NOMO-1 treated with DMSO at 0.1 percent for 48 hours (cell line): ENCODE results near the gene CENPT.
"Not testable (repeated sequence)": the region's sequence is repeated elsewhere in the genome, so short reads cannot be mapped to it uniquely, and the experiment has no call there.

Experiments
- DNase-seq: peaks from one replicate; lab custom pipeline; 2025; ENCODE audit not compliant: unreplicated experiment; lab: John Stamatoyannopoulos, UW

The CENPT gene

DNA sequence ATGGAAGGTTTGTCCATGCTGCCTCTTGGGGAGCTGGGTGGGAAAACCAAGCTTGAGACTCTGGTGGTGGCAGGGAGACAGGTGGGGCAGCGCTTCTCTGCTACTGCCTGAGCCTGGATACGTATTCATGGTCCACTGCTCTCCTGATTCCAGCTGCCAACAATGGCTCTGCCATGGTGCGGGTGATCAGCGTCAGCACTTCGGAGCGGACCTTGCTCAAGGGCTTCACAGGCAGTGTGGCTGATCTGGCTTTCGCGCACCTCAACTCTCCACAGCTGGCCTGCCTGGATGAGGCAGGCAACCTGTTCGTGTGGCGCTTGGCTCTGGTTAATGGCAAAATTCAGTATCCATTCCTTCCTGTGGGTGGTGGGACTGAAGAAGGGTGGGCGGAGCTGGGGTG, 29.6 kb upstream of the CENPT start:
- DNase-seq: no peak

DNA sequence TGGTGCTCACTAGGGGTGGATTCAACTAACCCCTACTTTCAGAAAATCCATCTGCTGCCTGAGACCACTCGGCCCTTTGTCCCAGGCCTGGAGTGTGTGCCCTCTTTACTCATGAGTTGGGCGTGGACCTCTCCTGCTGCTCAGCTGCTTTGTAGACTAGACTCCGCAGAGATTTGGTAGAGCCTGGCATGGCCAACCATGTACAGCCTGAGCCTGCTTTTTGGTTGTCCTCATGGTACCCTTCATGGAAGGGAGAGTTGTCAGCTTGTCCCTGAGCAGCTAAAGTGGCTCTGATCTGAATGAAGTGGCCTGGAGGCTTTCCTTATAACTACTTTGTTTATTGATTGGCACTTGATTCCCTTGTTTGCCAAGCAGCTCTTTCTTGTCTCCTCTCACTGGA, 26.9 kb upstream of the CENPT start:
- DNase-seq: no peak

DNA sequence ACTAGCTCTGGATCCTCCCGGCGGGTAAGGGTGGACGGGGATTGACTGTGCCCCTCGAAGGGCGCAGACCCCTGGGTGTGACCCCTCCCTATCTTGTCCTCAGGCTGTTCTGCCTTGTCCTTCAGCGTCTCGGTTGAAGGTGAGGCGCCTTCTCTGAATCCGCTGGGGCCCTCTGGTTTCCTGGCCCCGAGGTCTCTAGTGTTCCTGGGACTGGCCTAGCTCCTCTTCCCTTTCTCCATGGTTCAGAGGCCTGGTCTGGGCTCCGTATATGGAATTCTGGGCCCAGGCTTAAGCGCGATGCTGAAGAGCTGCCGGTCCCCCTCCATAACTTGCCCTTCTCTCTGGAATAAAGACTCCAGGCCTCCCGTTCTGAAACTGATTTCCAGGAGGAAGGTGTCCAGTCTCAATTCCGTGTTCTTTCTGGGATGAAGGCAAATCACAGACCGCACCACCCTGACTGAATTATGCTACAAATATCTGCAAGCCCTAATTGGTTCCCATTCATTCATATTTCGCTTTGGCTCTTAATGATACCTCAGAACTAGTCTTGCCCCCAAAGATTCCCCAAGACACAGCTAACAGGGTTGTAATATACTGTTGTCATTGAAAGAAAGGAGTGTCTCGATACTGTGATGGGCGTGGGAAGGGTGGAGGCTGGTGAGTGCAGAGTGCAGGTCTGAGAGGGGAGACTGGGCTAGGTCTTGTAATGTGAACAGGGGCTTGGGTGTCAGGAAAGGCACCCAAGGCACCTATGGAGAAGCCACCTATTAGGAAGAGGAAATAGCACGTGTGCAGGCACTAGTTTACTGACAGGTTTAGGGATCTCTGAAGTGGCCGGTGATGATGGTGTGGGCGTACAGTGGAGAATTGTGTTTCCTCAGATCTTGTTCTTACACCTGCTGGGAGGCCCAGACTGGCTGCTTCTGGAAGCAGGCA, 26.2 kb upstream of the CENPT start:
- no peak for DNase-seq

DNA sequence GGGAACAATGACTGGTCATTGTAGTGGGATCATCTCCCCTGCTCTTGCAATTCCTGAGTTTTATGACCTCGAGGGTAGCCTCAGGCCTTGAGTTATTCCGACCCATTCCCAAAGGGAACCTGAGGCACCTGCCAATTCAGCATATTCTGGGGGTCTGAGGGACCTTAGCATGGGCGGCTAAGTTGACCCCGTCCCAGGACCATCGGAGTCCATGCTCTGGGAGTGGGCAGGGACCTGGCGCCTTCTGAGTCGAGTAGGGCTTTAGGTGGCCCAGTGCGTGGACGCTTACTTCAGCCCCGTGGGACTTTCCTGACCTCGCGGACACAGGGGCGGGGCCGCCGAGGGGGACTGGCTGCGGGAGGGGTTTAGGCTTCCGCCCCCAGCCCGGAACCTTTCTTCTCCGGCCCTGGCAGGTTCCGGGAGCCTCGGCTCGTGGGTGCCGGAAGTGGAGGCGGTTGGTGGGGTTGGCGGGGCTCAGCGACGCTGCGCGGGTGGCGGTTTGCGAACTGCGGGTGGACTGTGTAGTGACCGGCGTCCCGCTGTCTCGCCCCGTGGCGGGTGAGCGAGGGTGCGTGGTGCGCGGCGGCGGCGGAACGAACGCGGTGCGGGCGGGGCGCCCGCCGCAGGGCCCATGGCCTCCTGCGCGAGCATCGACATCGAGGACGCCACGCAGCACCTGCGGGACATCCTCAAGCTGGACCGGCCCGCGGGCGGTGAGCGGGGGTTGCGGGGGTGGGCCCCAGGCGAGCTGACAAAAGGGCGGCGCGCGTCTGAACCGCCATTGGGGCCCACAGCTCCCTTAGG, 25.3 kb upstream of the CENPT start, which contains the start of gene EDC4:
EDC4 (plus strand) TSS at position 422 of the 804 bp plus-strand sequence; CDS start at position 632, 210 bp downstream.
- DNase-seq: peak; percentile 65

DNA sequence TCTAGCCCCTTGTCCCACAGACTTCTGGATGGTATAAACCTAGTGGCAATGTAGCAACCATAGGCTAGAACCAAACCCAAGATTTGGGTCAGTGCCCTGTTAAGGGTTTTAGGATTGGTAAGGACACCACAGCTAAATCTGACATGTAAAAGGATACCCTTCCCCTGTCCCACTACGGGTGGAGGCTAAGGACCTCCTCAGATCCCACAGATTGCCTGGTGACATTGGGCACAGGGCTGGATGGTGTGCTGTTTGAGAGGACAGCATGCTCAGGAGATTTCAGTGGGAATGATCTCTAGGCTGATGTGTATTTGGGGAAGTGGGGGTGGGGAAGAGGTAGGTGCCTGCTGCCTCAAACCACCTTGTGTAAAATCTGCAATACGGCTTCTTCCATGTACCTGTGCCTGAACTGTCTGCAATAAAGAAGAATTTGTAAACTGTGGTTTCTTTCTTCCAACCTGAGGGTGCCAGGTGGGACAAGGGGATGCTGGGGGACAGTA, 24.7 kb upstream of the CENPT start:
- no peak for DNase-seq

DNA sequence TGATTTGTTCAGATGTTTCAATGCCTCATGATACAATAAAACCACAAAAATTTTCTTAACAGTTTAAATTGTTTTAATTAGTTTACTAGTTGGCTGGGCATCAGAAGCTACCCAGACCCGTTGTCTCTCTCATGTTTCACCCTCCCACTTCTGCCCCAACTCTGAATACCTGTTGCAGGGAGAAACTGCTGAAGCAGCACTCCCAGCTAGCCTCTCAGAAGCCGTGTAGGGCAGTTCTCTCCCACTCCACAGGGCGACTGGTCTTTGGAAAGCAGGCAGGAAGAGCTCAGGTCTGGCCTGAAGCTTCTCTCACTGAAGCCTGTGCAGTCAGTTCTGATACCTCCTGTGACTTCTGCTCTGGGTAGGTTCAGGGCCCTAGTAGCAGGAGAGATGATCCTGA, 23.8 kb upstream of the CENPT start:
- no peak for DNase-seq

DNA sequence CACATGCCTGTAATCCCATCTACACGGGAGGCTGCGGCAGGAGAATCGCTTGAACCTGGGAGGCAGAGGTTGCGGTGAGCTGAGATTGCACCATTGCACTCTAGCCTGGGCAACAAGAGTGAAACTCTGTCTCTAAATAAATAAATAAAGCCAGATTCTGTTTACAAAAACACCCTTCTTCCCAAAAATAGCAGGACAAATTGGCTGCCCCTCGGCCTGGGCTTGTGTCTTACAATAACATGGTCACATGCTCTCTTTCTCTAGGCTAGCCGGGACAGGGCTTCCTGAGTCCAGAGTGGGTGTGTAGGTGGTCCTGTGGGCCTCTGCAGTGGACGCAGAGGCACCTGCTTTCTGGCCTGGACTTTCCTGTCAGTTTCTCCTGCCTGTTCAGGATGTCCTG, 22.2 kb upstream of the CENPT start:
- DNase-seq: no peak

DNA sequence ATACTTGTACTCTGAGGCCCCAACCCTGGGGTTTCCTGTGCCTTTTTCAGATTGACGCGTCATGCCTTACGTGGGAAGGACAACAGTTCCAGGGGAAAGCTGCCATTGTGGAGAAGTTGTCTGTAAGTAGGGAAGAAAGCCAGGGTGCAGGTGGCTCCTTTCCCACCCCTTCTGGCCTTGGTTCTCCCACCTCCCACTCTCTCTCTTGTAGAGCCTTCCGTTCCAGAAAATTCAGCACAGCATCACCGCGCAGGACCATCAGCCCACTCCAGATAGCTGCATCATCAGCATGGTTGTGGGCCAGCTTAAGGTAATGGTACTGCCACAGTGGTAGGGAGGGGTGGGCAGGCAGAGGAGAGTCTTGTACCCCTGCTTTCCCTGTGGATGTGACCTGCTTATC, 20.8 kb upstream of the CENPT start:
- no peak for DNase-seq

DNA sequence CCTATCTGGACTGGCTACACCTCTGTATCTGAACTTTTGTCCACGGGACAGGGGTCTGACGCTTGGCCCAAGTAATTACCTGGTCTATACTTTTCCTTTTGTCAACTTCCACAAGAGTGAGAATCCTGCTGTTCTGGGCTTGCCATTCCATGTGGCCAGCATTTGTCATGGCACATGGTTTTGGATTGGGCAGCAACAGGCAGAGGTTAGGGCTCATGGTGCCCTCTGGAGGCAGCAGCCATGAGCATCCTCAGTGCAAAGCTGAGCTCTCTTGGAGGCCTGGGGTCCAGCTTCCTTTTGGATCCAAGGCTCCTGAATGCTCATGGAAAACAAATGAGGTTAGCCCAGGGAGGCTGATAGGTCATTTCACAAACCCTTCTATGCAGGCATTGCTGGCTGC, 17.8 kb upstream of the CENPT start:
- peak; percentile 17 for DNase-seq

DNA sequence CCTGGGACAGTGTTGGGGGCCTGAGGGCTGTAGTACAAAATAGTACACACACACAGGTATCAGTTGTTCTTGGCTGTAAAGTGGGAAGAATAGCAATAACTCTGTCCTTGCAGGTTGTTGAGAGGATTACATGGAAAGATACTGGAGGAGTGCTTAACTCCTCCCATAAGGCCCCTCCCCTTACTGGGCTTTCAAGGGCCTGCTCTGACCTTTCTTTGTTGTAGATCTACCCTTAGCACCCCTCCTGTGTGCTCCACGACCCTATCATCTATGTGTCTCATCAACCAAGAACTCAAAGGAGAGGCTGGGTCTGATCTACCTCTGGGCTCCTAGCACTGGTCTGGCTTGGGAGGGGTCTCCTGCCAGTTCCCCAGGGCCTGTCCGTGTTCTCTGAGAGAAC, 17.1 kb upstream of the CENPT start:
- no peak for DNase-seq

DNA sequence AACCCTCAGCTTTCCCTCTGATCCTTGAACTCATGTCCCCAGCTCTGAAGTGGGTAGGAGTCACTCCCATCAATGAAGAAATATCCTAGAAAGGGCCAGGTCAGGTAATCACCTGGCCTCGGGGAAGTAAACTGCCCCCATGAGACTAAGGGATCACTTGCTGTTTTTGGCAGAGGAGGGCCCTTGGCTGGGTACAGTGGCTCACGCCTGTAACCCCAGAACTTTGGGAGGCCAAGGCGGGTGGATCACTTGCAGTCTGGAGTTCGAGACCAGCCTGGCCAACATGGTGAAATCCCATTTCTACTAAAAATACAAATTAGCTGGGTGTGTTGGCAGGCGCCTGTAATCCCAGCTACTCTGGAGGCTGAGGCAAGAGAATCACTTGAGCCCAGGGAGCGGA, 16.6 kb upstream of the CENPT start:
- DNase-seq: not testable (repeated sequence)

DNA sequence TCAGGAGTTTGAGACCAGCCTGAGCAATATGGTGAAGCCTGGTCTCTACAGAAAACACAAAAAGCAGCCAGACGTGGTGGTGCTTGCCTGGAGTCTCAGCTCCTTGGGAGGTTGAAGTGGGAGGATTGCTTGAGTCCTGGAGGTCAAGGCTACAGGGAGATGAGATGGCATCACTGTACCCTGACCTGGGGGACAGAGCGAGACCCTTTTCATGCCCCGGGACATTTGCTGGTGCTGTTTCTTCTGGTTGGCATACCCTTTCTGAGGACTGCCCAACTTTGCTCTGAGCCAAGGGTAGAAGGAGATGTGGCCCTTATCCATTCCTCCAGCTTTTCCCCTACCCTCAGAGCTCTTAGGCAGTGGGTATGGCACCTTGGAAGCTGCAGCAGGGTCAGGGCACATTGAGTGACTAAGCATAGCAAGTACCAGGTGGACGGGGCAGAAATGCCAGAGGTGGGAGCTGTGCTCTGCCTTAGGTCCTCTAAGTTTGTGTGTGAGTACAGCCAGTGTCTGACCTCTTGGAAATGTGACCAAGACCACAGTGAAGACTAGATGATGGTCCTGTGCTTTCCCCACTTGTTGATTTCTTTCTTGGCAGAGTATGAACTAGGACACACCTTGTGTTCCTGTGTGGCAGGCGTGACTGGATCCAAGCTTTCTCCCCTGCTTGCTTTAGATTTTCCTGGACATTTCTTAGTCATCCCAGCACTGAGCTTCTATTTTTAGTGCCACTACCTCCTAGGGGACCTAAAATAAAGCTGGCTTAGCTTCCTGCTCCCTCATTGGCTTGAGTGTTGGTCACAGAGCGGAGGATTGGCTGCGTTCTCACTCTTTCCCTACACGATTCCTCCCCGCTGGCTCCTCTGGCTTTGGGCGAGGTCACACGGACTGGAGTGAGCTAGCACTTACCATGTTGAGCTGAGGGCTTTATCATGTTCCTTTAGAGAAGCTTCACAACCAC, 15.4 kb upstream of the CENPT start:
- DNase-seq: no peak

DNA sequence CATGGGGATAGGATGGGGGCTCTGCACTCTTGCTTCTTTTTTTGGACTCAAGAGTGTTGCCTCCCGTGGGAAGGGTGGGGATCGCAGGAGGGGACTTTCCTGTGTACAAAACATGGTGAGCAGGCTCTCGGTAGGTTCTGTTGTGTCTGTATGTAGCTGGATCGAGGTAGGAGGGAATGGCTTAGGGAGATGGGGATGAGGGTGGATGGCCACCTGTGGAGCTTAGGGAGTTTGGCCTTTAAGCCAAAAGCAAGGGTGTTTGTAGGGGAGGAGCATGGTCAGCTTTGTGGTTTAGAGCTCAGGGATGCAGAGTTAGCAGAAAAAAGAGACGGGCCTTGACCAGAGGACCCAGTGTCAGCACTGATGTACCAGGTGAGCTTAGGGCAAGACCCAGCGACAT, 14.4 kb upstream of the CENPT start:
- no peak for DNase-seq

DNA sequence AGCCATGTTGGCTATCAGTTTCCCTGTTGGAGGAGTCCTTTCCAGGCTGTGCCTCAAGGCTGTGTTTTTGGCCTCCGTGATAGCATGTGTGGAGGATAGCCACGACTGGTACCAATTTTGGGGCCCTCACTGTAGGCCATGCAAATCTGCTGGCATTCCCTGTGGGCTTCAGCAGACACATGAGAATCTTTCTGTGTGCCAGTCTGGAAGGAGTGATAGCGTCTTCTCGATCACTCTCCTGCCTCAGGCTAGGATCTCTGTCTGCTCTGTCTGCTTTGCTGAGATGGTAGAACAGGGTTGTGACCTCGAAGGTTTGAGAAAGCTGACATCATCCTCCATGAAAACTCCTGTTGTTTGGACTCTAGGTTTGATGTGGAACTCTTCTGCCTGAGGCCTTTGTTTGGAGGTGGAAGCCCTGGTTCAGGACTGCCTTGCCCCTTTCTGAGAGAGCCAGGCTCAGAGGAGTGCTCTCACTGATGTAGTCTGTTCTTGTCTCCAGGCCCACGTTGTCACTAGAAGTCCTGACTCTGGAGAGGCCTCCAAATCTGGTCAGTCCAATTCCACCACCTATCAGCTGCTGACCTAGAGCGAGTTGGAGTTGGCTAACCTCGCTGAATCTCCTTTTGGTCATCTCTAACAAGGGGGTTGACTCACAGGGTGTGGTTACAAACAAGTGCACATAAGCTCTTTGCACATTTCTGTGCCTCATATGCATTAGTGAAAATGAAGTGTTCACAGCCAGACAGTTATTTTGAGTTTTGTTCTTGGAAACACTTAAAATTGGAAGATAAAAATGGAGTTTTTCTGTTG, 13.3 kb upstream of the CENPT start:
- no peak for DNase-seq

DNA sequence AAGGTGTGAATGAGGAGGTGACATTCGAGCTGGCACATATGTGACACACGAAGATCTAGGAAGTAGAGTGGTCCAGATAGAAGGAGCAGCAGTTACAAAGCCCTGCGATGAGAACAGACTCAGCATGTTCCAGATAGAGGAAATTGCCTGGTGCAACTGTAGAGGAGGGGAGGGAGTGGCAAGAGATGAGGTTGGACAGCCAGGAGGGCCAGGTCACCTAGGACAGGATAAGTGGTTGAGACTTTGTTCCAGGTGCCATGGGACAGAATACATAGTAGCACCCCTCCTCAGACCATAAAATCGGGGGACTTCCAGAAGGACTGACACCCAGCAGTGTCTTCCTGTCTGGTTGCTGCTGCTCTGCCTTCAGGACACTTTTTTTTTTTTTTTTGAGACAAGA, 11.0 kb upstream of the CENPT start:
- no peak for DNase-seq

DNA sequence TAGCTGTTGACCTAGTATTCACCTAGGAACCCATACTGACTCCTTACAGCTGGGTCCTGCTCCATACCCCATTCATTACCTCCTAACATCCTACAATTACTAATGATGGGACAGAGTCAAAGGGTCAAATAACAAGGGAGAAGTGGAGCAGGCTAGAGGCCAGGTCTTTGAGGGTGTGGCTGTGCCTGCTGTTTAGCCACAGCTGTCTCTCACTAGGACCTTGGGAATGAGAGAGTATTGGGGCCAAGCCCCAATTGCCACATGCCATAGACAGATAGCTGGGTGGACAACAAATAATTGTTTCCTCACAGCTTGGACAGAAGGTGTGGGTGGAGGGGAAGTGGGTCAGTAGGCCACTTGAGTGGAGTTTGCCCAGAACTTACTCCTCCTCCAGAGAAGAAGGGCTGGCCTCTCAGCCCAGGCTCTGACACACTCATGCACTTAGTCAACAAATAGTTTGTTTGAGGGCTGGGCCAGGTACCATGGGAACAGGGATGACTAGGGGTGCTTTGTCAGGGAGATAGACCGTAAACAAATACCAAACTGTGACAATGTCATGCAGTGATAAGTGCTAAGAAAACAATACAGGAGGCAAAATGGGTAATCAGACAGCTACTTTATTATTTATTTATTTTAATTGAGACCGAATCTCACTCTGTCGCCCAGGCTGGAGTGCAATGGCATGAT, 10.2 kb upstream of the CENPT start:
- DNase-seq: no peak

DNA sequence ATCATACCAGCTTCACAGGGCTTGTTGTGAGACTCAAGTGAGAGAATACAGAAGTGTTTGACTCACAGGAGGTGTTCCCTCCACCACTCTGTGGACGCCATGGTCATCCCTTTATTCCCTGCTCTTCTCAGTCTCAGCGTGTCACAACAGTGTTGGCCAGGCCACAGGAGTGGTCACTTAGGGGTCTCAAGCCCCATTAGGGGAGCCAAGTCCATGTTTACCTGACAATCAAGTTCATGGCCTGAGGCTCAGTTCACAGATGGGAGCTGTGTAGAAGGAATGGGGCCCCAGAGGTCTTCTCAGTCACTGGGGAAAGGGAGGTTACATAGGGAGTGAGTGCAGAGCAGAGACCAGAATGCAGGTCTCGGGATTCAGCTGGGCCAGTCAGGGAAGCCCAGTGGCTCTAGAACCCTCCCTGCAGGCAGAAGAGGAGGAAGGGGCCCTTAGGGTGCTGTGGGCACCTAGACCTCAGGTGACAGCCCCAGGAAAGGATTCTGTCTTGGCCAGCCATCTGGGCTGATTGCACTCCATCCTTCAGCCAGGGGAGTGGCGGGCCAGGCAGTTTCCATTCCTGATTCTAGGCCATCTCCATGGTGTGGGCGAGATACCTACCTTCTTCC, 9.5 kb upstream of the CENPT start:
- DNase-seq: no peak

DNA sequence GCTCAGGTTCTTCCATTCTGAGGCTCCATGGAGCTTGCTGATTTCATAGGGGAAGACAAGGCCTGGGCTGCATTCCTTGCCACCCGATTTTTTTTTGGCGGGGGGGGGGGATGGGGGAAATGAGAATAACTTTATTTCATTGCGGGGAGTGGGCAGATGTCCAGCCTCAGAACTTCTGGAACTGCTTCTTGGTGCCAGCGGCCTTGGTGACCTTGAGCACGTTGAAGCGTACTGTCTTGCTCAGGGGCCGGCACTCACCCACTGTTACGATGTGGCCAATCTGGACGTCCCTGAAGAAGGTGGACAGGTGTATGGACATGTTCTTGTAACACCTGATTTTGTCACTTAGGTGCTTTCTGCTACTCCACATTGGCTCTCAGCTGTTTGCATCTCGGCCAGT, 8.3 kb upstream of the CENPT start:
- DNase-seq: no peak

DNA sequence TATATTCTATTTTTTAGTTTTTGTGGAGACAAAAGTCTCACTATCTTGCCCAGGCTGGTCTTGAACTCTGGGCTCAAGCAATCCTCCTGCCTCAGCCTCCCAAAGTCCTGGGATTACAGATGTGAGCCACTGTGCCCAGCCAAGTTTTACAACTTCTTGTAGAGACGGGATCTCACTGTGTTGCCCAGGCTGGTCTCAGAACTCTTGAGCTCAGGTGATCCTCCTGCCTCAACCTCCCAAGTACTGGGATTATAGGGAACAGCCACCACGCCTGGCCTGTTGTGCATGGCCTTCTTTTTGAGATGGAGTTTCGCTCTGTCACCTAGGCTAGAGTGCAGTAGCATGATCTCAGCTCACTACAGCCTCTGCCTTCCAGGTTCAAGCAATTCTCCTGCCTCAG, 6.2 kb upstream of the CENPT start:
- DNase-seq: no peak
